Measurements from ENCODE around the gene DHRSX.

DNA sequence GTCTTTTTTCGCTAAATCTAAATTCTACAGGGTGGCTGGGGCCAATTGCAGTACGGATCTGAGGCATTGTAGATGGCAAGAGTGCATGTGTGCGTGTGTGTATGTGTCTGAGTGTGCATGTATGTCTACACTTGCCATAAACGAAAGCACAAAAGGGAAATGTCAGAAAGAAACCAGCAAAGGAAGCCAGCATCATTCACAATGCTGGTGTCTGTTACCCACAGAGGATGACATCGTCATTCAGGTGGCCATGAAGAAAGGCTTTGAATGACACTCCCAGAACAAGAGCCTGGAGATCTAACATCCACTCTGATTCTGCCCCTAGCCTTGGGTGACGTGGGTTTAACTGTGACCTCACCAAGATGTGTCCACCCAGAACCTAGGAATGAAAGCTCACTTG lies 124.6 kb downstream of the DHRSX start:
- TF ChIP-seq POLR2A (IDR thresholded peaks at IDR 0.05; ENCODE audit: low read depth, low read length): no peak
- TF ChIP-seq, protein P1, sequence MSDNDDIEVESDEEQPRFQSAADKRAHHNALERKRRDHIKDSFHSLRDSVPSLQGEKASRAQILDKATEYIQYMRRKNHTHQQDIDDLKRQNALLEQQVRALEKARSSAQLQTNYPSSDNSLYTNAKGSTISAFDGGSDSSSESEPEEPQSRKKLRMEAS (IDR thresholded peaks at IDR 0.05; ENCODE audit: insufficient read depth, insufficient read length): no peak
- no peak for TF ChIP-seq POLR2AphosphoS5 (IDR thresholded peaks at IDR 0.05; ENCODE audit: insufficient read depth, low read depth, low read length)
- TF ChIP-seq, protein P2, sequence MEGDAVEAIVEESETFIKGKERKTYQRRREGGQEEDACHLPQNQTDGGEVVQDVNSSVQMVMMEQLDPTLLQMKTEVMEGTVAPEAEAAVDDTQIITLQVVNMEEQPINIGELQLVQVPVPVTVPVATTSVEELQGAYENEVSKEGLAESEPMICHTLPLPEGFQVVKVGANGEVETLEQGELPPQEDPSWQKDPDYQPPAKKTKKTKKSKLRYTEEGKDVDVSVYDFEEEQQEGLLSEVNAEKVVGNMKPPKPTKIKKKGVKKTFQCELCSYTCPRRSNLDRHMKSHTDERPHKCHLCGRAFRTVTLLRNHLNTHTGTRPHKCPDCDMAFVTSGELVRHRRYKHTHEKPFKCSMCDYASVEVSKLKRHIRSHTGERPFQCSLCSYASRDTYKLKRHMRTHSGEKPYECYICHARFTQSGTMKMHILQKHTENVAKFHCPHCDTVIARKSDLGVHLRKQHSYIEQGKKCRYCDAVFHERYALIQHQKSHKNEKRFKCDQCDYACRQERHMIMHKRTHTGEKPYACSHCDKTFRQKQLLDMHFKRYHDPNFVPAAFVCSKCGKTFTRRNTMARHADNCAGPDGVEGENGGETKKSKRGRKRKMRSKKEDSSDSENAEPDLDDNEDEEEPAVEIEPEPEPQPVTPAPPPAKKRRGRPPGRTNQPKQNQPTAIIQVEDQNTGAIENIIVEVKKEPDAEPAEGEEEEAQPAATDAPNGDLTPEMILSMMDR (IDR thresholded peaks at IDR 0.05; ENCODE audit: extremely low read depth in 1 of 2, insufficient read depth in 1 of 2, low read depth in 1 of 2, low read length in 2 of 2): no peak
- TF ChIP-seq JUN (IDR thresholded peaks at IDR 0.05; ENCODE audit: borderline replicate concordance, insufficient read depth, insufficient read length, low read depth): no peak
- no peak for TF ChIP-seq EZH2 (IDR thresholded peaks at IDR 0.05; ENCODE audit: borderline replicate concordance, low read depth, low read length, severe bottlenecking)

Data from endothelial cell of umbilical vein (primary cell).